Stimulated activated CD8-positive, alpha-beta memory T cell treated with anti-CD3 and anti-CD28 coated beads, Interleukin-12 subunit alpha, Interleukin-12 subunit beta, amount 100 ng/mL, for 24 hours (primary cell): ENCODE measurements around the gene ELK1.
"Not testable (repeated sequence)": the region's sequence is repeated elsewhere in the genome, so short reads cannot be mapped to it uniquely, and the experiment has no call there.

Experiments used
- DNase-seq: peaks from one replicate; pipeline ENCODE4 v3.0.0-alpha.2; 2020; ENCODE audit errors: extremely low read depth

The ELK1 gene, protein sequence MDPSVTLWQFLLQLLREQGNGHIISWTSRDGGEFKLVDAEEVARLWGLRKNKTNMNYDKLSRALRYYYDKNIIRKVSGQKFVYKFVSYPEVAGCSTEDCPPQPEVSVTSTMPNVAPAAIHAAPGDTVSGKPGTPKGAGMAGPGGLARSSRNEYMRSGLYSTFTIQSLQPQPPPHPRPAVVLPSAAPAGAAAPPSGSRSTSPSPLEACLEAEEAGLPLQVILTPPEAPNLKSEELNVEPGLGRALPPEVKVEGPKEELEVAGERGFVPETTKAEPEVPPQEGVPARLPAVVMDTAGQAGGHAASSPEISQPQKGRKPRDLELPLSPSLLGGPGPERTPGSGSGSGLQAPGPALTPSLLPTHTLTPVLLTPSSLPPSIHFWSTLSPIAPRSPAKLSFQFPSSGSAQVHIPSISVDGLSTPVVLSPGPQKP

DNA sequence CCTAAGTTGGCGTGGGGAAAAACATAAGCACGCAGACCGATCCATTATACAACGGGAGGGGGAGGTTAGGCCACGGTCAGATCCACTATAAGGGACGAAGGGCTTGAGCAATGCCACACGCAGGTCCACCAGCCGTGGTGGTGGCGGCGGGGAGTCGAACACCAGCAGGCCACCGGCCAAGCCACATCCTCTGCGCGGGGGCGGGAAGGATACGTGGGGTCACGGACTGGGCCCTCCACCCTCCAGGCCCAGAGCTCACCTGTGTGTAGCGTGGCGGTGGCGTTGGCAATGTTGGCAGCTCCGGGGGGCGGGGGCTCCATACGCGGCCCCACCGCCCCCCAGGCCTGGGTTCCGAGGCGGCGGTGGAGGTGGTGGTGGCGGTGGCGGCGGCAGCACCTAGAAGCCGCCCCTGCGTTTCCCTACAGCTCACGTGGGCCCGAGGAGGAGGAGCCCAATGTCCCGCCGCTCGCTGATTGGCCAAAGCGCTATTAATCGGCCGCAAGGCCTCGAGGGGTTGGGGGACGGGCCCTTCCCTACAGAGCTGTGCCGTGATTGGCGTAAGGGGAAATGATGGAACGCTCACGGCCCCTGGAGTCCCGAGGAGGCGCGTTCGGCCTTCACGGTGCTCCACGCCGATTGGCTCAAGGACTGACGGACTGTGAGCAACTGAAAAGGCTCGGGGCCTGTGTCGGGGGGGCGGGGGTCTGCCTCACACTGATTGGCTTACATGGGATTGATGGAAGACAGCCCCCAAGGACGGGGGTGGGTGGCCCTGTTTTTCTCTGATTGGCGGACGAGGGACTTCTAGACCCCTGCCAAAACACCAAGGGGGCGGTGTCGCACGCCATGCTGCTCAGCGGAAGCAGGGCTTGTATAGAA lies at the start of gene ELK1:
TSS of gene ELK1 (minus strand) at position 400 of the 879 bp plus-strand sequence. CDS start 9,122 bp downstream, outside the sequence.
- peak; percentile 68 for DNase-seq

GRCh38 chrX:47697181-47697580 lies 46.8 kb upstream of the ELK1 start:
- DNase-seq = no peak

DNA sequence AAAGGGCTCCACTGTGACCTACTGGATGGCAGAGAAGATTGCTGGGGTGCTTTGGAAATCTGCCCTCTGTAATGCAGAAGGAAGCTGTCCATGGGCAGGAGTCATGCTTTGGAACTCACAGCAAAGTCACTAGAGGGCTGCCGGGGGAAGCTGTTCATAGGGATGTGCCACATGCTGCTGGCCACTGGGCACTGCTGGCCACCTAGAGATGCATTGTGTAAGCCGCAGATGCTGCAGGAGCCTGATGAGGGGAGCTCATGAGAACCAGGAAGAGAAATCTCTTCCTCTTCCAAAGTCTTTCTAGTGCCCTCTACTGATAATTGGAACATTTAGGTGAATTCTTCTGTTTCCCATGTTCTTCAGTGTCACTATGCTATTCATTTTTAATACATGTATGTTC lies 39.8 kb upstream of the ELK1 start:
- DNase-seq = no peak

- DNase-seq = no peak
Observed at GRCh38 chrX:47687263-47687662, 36.9 kb upstream of the ELK1 start.

DNA sequence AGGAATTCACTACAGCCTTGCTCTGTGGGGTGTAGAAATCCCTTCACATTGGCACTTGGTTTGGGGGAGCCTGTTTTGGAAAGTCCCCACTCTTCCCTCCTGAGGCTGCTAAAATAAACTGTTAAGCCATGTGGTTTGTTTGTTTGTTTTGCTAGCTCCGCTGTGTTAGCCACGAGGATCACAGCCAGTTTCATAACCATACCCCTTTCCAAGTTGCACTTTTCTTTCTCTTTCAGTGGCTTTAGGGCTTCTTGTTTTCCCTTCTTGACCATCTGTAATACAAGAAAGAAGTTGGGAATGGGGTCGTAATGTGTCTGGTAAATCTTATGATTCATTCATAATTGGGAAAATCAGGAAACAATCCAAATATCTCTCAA lies 33.5 kb upstream of the ELK1 start:
- DNase-seq = no peak

- DNase-seq = no peak
Observed at GRCh38 chrX:47683184-47683828, 32.9 kb upstream of the ELK1 start.

GRCh38 chrX:47675959-47676859 lies 25.8 kb upstream of the ELK1 start:
- not testable (repeated sequence) for DNase-seq

- no peak for DNase-seq
Observed at GRCh38 chrX:47674776-47675175, 24.4 kb upstream of the ELK1 start.

DNA sequence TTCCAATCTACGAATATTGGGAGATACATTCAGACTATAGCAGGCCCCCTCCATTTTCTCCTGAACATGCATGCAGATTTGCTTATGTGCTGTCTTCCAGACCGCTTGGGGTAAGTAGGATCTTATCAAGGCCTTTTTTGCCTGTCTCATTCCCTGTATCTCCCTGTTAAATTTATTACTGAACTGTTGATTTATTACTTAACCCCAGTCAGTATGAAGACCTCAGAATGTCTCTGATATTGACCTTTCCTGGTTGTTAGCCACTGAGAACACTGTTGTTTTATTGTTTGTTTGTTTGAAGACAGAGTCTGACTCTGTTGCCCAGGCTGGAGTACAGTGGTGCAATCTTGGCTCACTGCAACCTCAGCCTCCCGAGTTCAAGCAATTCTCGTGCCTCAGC lies 15.4 kb upstream of the ELK1 start:
- DNase-seq = not testable (repeated sequence)

DNA sequence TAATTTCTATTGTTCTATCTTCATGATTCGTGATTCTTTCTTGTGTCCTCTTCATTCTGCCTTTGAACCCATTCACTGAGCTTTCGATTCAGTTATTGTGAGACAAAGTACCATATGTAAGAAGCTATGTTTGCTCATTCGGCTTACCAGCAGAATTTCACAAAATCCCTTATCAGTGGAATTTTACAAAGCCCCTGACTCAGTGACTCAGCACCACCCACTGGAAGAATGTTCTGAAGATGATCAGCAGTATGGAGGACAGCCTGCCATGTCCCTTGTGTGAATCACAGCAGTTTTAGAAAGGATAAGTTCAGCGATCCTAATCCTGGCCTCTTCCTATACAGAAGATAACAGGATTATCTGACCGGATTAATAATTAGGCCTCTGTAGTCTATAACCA lies 14.4 kb upstream of the ELK1 start:
- DNase-seq = no peak

DNA sequence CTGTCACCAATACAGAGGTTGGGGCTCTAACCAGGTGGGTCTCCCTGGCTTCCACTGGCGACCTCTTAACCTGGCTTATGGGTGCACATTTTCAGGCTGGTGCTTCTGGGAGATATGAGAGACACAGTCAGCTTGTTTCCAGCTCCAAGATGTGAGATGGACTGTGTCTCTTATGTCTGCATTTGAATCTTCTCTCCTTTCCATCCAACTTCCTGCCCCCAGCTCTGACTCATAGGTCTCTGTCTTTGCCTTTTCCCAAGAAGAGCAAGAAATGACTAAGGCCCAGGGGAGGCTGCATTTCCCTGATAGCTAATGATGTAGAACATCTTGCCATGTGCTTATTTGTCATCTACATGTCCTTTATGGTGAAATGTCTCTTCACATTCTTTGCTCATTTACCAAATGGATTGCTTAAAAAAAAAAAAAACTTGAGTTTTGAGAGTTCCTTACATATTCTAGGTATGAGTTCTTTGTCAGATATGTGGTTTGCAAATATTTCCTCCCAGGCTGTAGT lies 11.8 kb upstream of the ELK1 start:
- no peak for DNase-seq

GRCh38 chrX:47661539-47661938 lies 11.2 kb upstream of the ELK1 start:
- DNase-seq = no peak

DNA sequence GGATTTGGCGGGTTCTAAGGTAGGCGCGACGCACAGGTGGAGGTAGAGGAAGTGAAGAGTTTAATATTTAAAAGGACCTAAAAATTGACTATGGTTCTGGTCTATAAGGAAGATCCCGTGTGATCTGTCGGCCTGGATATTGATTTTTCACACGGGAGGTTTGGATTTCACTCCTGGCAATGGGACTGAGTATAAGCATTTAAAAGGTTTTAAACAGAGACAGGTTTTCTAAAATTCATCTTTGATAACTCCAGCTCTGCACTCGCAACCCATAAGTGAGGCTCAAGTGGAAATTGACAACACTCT lies 9.0 kb upstream of the ELK1 start:
- no peak for DNase-seq

DNA sequence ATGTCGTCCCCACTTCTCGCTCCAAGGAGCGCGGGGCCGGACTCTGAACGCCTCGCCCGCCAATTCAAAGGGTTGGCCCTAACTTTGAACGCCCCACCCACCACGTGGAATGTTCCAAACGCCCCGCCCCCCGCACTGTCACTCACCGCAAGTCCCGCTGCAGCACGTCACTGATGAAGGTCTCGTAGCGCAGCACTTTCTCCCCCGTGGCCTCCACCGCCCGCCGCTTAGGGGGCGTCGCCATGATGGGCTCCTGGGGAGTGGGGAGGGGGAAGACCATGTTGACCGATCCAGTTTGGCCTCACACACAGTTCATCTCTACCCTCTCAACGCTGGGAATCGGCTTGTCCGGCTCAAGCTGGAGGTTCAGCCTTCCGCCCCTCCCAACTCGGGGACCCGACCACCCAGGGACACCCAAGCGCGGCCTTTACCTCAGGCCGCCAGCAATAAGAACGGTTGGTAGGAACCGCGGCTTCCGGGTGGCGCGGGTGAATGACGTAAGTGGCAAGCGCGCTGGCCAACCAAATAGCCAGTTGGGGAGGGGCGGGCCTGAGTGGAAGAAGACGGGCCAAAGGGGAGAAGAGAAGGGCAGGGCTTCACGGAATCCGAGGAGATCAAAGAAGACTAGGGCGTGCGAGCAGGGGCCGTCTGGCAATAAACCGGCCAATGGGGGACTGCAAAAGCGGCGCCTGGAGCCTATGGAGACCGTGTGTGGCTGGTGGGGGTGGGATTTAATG lies 8.5 kb upstream of the ELK1 start, which contains the start of gene UXT:
TSS of gene UXT (minus strand) at position 497 of the 737 bp plus-strand sequence. CDS start at position 244, 253 bp downstream.
- DNase-seq = peak; percentile 85

- no peak for DNase-seq
Observed at GRCh38 chrX:47658301-47658683, 7.9 kb upstream of the ELK1 start.

GRCh38 chrX:47651043-47651905 lies 911 bp upstream of the ELK1 start:
- no peak for DNase-seq

- no peak for DNase-seq
Observed at GRCh38 chrX:47649781-47650163, 591 bp downstream of the ELK1 start.

DNA sequence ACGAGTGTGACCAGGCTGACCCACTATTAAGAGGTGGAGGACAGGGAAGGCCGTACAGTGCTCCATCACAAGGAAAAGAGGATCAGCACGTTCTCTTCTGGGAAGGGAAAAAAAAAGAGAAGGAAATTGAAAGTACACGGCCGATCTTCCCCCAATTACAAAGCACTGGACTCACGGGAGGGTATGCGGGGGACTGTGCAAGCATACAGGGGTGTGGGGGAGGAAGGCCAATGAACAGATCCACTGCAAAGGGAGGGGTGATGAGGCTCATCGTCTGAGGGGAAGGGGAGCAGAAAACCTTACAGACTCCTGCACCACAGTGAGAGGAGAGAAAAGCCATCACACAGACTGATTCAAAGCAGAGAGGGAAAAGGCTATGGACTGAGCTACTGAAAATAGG lies 1.1 kb downstream of the ELK1 start:
- no peak for DNase-seq

GRCh38 chrX:47648376-47648775 lies 2.0 kb downstream of the ELK1 start:
- no peak for DNase-seq

DNA sequence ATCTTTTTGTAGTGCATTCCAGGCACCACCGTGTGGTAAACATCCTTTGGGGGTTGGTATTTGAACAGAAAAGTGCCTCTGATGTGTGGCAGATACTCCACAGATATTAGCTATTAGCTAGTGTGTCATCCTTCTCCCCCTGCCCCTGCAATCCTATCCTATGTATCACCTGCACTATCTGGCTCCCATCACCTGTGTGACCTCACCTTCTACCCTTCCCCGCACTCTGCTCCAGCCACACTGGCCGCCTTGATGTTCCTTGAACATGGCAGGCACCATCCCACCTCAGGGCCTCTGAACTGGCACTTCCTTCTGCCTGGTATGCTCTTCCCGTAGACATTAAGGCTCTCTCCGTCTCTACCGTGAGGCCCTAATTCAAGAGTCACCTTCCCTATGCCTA lies 3.7 kb downstream of the ELK1 start:
- no peak for DNase-seq
